ENCODE results near the gene CNNM2. TPM values are rescaled to one million over a fixed set of nuclear protein-coding genes. Genes with fewer than 3 reads are reported as not detected.

The CNNM2 gene
- total RNA-seq, 1 experiment from 2014 or later, result 23.1 TPM

GRCh38 chr10:102994531-102995295, 76.6 kb downstream of the CNNM2 start:
- no peak overlapping the region for H3K9ac ChIP-seq (ENCODE audit: low read length)
- no peak overlapping the region for H2AFZ ChIP-seq (ENCODE audit: low read depth, low read length, poor library complexity, severe bottlenecking)
- H4K20me1 ChIP-seq (ENCODE audit: insufficient read depth), result no peaks in the 10 kb centered on the region
- H3K79me2 ChIP-seq (ENCODE audit: insufficient read depth, low read length), result no peaks in the 10 kb centered on the region
- no peak overlapping the region for H3K4me3 ChIP-seq (replicated peaks in 1 of 2; ENCODE audit: low read depth in 1 of 2, low read length in 2 of 2)
- H3K4me2 ChIP-seq (ENCODE audit: low read length), result no peak overlapping the region
- no TSS peak for BruUV-seq (replicated peaks)
- no peaks in the 10 kb centered on the region for H3K36me3 ChIP-seq (ENCODE audit: control insufficient read depth in 1 of 2, insufficient read depth in 2 of 2, low read length in 2 of 2)
- H3K4me1 ChIP-seq (ENCODE audit: control insufficient read depth in 1 of 2, insufficient read depth in 2 of 2, low read length in 2 of 2), result peaks cover 0 to under 1% of the 10 kb centered on the region in 2 experiments; a peak in 1 of 4 replicates
- CTCF ChIA-PET, result interaction anchor here (0.6 kb wide), 1 partner anchor 614 kb away, joined by 3 read pairs; no protein-coding TSS in a partner anchor
- POLR2A ChIA-PET, result interaction anchor here (1.0 kb wide), 1 partner anchor 8 kb away, joined by 4 read pairs; no protein-coding TSS in a partner anchor
- TF ChIP-seq ZBTB33 (IDR thresholded peaks at IDR 0.05; ENCODE audit: extremely low read depth, insufficient replicate concordance, low read length), result no peak
- no peak for TF ChIP-seq SP1 (IDR thresholded peaks at IDR 0.05; ENCODE audit: low read depth)
- TF ChIP-seq TCF7L2 (IDR thresholded peaks at IDR 0.05; ENCODE audit: borderline replicate concordance, extremely low read depth, insufficient read depth, insufficient read length), result no peak
- no peak for TF ChIP-seq POLR2AphosphoS5 (IDR thresholded peaks at IDR 0.05; ENCODE audit: low read depth, low read length)
- no peak for TF ChIP-seq JUND (IDR thresholded peaks at IDR 0.05)
- TF ChIP-seq SIN3A (IDR thresholded peaks at IDR 0.05; ENCODE audit: low read depth), result no peak
- TF ChIP-seq CTCF (IDR thresholded peaks at IDR 0.05 in 2 of 3, conservative IDR thresholded peaks at IDR 0.05 in 1 of 3; ENCODE audit: borderline replicate concordance in 1 of 3, insufficient read depth in 1 of 3, low read depth in 2 of 3, low read length in 2 of 3), result no peak
- TF ChIP-seq EGR1 (IDR thresholded peaks at IDR 0.05; ENCODE audit: low read depth), result no peak
- TF ChIP-seq FOSL1 (IDR thresholded peaks at IDR 0.05; ENCODE audit: low read depth), result no peak
- no peak for TF ChIP-seq ZNF274 (IDR thresholded peaks at IDR 0.05; ENCODE audit: low read depth, low read length)
- TF ChIP-seq EZH2phosphoT487 (IDR thresholded peaks at IDR 0.05; ENCODE audit: borderline replicate concordance), result no peak
- TF ChIP-seq ELF1 (IDR thresholded peaks at IDR 0.05; ENCODE audit: borderline replicate concordance, low read depth), result no peak
- TF ChIP-seq SRF (IDR thresholded peaks at IDR 0.05; ENCODE audit: low read depth), result no peak
- no peak for TF ChIP-seq EZH2 (IDR thresholded peaks at IDR 0.05)
- TF ChIP-seq CEBPB (IDR thresholded peaks at IDR 0.05; ENCODE audit: low read depth), result no peak
- ATAC-seq (peak; percentile 11; the same call in 1 of the 2 replicates), DNase-seq (ENCODE audit: low read depth, low spot score) (no peak)
- H3K9me3 ChIP-seq (ENCODE audit: control insufficient read depth in 1 of 2, insufficient read depth in 1 of 2, low read depth in 1 of 2, low read length in 2 of 2), result no peaks in the 10 kb centered on the region
- no peak overlapping the region for H3K27ac ChIP-seq (ENCODE audit: low read depth, low read length)
- intact Hi-C loops (cut with micrococcal nuclease), result no loop called here
- RAD21 ChIA-PET (ENCODE audit: low non-redundant PET in 1 of 2, low total read pairs in 2 of 2, uncharacterized antibody in 2 of 2, unreplicated experiment in 2 of 2), result no interaction called here
- H3K9me2 ChIP-seq (ENCODE audit: insufficient read depth), result no peaks in the 10 kb centered on the region
- no peaks in the 10 kb centered on the region for H3K27me3 ChIP-seq (ENCODE audit: insufficient read depth, low read length)
